GM23338 (cell line): ENCODE measurements around the gene GHRH.

ENCODE experiments used
- EZH2 ChIP-seq: fragments of 200-600 bp; sonication (generic); IDR thresholded peaks from one replicate; pipeline ENCODE4 v1.8.0; 2017; ENCODE audit warnings: antibody characterized with exemption, mild to moderate bottlenecking, low read depth; ENCODE audit not compliant: unreplicated experiment
- EZH2phosphoT487 ChIP-seq: fragments of 200-600 bp; sonication (generic); IDR thresholded peaks from one replicate; pipeline ENCODE4 v1.8.1; 2018; ENCODE audit warnings: antibody characterized with exemption; ENCODE audit not compliant: unreplicated experiment
- POLR2AphosphoS5 ChIP-seq: IDR thresholded peaks from 2 replicates; pipeline ENCODE4 v1.6.1; 2016; ENCODE audit warnings: antibody characterized with exemption, low read depth
- STAT1 ChIP-seq: IDR thresholded peaks from one replicate; pipeline ENCODE4 v1.6.1; 2016; ENCODE audit warnings: antibody characterized with exemption; ENCODE audit not compliant: unreplicated experiment
- ZNF331 ChIP-seq: fragments of 250-450 bp; sonication (Bioruptor Pico); IDR thresholded peaks from 2 replicates; pipeline ENCODE4 v1.5.0; 2020; ENCODE audit warnings: low read depth, mild to moderate bottlenecking, moderate library complexity
- TF ChIP-seq, protein P1 (sequence below), 2 experiments: fragments of 200-600 bp in 1 of 2; sonication (generic) in 1 of 2; conservative IDR thresholded peaks; 2 replicates each; pipeline versions ENCODE4 v1.5.1 to v1.6.1; 2016 to 2017; ENCODE audit warnings: antibody characterized with exemption in 2 of 2, low read depth in 2 of 2, mild to moderate bottlenecking in 2 of 2, moderate library complexity in 1 of 2
- TF ChIP-seq, protein P2 (sequence below): IDR thresholded peaks from one replicate; pipeline ENCODE4 v1.6.1; 2018; ENCODE audit warnings: antibody characterized with exemption; ENCODE audit not compliant: unreplicated experiment

DNA sequence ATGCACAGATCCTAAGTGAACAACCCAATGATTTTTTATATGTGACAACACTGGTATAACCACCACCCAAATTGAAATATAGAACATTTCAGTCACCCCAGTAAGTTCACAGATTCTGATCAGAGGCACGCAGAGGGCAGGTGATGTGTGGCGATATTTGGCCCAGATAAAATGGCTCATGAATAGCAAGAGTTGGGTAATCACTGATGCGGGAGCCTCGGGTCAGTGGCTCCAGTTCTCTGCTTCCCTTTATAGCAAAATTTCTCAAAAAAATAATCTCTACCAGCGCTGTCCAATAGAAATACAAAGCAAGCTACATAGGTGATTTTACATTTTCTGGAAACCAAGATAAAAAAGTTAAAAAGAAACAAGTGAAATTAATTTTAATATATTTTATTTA is 14.9 kb downstream of the GHRH start:
- TF ChIP-seq POLR2AphosphoS5 = no peak
- TF ChIP-seq EZH2 = no peak
- TF ChIP-seq, protein P1, sequence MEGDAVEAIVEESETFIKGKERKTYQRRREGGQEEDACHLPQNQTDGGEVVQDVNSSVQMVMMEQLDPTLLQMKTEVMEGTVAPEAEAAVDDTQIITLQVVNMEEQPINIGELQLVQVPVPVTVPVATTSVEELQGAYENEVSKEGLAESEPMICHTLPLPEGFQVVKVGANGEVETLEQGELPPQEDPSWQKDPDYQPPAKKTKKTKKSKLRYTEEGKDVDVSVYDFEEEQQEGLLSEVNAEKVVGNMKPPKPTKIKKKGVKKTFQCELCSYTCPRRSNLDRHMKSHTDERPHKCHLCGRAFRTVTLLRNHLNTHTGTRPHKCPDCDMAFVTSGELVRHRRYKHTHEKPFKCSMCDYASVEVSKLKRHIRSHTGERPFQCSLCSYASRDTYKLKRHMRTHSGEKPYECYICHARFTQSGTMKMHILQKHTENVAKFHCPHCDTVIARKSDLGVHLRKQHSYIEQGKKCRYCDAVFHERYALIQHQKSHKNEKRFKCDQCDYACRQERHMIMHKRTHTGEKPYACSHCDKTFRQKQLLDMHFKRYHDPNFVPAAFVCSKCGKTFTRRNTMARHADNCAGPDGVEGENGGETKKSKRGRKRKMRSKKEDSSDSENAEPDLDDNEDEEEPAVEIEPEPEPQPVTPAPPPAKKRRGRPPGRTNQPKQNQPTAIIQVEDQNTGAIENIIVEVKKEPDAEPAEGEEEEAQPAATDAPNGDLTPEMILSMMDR (conservative IDR thresholded peaks at IDR 0.05; ENCODE audit: low read depth in 2 of 2) = no peak
- no peak for TF ChIP-seq STAT1
- no peak for TF ChIP-seq ZNF331 (CRISPR knock-in tag)
- TF ChIP-seq, protein P2, sequence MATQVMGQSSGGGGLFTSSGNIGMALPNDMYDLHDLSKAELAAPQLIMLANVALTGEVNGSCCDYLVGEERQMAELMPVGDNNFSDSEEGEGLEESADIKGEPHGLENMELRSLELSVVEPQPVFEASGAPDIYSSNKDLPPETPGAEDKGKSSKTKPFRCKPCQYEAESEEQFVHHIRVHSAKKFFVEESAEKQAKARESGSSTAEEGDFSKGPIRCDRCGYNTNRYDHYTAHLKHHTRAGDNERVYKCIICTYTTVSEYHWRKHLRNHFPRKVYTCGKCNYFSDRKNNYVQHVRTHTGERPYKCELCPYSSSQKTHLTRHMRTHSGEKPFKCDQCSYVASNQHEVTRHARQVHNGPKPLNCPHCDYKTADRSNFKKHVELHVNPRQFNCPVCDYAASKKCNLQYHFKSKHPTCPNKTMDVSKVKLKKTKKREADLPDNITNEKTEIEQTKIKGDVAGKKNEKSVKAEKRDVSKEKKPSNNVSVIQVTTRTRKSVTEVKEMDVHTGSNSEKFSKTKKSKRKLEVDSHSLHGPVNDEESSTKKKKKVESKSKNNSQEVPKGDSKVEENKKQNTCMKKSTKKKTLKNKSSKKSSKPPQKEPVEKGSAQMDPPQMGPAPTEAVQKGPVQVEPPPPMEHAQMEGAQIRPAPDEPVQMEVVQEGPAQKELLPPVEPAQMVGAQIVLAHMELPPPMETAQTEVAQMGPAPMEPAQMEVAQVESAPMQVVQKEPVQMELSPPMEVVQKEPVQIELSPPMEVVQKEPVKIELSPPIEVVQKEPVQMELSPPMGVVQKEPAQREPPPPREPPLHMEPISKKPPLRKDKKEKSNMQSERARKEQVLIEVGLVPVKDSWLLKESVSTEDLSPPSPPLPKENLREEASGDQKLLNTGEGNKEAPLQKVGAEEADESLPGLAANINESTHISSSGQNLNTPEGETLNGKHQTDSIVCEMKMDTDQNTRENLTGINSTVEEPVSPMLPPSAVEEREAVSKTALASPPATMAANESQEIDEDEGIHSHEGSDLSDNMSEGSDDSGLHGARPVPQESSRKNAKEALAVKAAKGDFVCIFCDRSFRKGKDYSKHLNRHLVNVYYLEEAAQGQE = no peak
- TF ChIP-seq EZH2phosphoT487 = no peak
